Stimulated activated CD8-positive, alpha-beta memory T cell treated with anti-CD3 and anti-CD28 coated beads, Interleukin-15, amount 100 ng/mL, for 48 hours (primary cell): ENCODE measurements around the gene DOK3.

Experiments used
- DNase-seq, 2 donors: peaks; one replicate each; pipeline ENCODE4 v3.0.0-alpha.2; 2020; ENCODE audit warnings: low read depth in 2 of 2

Gene DOK3

GRCh38 chr5:177468685-177469628 lies 40.7 kb downstream of the DOK3 start:
- DNase-seq, result no peak

- no peak for DNase-seq
Measured at GRCh38 chr5:177468329-177468684, 41.3 kb downstream of the DOK3 start.

- DNase-seq, result no peak
Measured at GRCh38 chr5:177467436-177467835, 42.2 kb downstream of the DOK3 start.

- no peak for DNase-seq
Measured at GRCh38 chr5:177466861-177467260, 42.8 kb downstream of the DOK3 start.

GRCh38 chr5:177465044-177465443 lies 44.6 kb downstream of the DOK3 start:
- DNase-seq, result no peak

- DNase-seq, result no peak
Measured at GRCh38 chr5:177462021-177462670, 47.5 kb downstream of the DOK3 start.

GRCh38 chr5:177459819-177460628 lies 49.6 kb downstream of the DOK3 start:
- no peak for DNase-seq

GRCh38 chr5:177459357-177459756 lies 50.3 kb downstream of the DOK3 start:
- DNase-seq, result no peak

GRCh38 chr5:177458912-177459350 lies 50.7 kb downstream of the DOK3 start:
- no peak for DNase-seq

- DNase-seq, result no peak
Measured at GRCh38 chr5:177457852-177458681, 51.6 kb downstream of the DOK3 start.

GRCh38 chr5:177456976-177457851 lies 52.4 kb downstream of the DOK3 start:
- peak; percentile 64 to 69 for DNase-seq

- DNase-seq, result no peak
Measured at GRCh38 chr5:177456591-177456964, 53.0 kb downstream of the DOK3 start.

- DNase-seq, result peak; percentile 91 to 92
Measured at GRCh38 chr5:177455661-177456590, 53.7 kb downstream of the DOK3 start.

GRCh38 chr5:177455036-177455660 lies 54.5 kb downstream of the DOK3 start:
- DNase-seq, result peak; percentile 89 to 90

GRCh38 chr5:177454397-177455035 lies 55.1 kb downstream of the DOK3 start:
- DNase-seq, result peak; percentile 91 to 93

GRCh38 chr5:177453852-177454396 lies 55.7 kb downstream of the DOK3 start:
- no peak for DNase-seq

- no peak for DNase-seq
Measured at GRCh38 chr5:177452688-177453638, 56.7 kb downstream of the DOK3 start.
